Lower leg skin (tissue), 3 donors: Measurements from ENCODE around the gene MYOG.

ENCODE experiments used
- POLR2A ChIP-seq, 2 donors: fragments of 450-650 bp; IDR thresholded peaks; one replicate each; pipeline ENCODE4 v1.6.1; 2016 to 2017; ENCODE audit warnings: antibody characterized with exemption in 2 of 2, mild to moderate bottlenecking in 1 of 2, moderate library complexity in 1 of 2
- TF ChIP-seq, protein P1 (sequence below), 3 donors: fragments of 450-650 bp; IDR thresholded peaks; one replicate each; pipeline ENCODE4 v1.5.1; 2016; ENCODE audit warnings: antibody characterized with exemption in 3 of 3, mild to moderate bottlenecking in 3 of 3, moderate library complexity in 2 of 3

DNA sequence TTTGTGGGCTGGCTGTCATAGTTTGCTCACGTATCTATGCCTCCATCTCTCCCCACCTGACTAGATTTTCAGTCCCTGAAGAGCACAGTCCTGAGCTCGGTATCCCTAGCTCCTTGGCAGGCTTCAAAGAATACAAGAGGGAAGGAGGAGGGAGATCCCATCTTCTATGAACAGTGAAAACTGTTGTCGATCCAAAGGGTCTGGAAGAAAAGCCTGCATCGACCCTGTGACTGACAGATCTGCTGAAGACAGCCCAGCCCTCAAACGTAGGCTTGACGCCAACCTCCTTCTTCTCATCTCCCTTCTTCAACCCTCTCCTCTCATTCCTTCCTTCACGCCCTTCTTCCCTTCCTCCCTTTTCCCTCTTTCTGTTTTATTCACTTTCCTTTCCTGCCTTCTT is 28.4 kb upstream of the MYOG start:
- no peak for TF ChIP-seq POLR2A (IDR thresholded peaks at IDR 0.05)
- TF ChIP-seq, protein P1, sequence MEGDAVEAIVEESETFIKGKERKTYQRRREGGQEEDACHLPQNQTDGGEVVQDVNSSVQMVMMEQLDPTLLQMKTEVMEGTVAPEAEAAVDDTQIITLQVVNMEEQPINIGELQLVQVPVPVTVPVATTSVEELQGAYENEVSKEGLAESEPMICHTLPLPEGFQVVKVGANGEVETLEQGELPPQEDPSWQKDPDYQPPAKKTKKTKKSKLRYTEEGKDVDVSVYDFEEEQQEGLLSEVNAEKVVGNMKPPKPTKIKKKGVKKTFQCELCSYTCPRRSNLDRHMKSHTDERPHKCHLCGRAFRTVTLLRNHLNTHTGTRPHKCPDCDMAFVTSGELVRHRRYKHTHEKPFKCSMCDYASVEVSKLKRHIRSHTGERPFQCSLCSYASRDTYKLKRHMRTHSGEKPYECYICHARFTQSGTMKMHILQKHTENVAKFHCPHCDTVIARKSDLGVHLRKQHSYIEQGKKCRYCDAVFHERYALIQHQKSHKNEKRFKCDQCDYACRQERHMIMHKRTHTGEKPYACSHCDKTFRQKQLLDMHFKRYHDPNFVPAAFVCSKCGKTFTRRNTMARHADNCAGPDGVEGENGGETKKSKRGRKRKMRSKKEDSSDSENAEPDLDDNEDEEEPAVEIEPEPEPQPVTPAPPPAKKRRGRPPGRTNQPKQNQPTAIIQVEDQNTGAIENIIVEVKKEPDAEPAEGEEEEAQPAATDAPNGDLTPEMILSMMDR (IDR thresholded peaks at IDR 0.05), result no peak
